Stimulated activated CD8-positive, alpha-beta memory T cell treated with anti-CD3 and anti-CD28 coated beads, Interleukin-7, amount 100 ng/mL, for 4 hours (primary cell): ENCODE data around the gene ITGA5.
A peak's percentile ranks its signal among the peaks of the same experiment; 100 is the strongest.

Experiments
- DNase-seq, 2 donors: peaks; one replicate each; pipeline ENCODE4 v3.0.0-alpha.2; 2020; ENCODE audit warnings: low read depth in 2 of 2

Gene ITGA5

DNA sequence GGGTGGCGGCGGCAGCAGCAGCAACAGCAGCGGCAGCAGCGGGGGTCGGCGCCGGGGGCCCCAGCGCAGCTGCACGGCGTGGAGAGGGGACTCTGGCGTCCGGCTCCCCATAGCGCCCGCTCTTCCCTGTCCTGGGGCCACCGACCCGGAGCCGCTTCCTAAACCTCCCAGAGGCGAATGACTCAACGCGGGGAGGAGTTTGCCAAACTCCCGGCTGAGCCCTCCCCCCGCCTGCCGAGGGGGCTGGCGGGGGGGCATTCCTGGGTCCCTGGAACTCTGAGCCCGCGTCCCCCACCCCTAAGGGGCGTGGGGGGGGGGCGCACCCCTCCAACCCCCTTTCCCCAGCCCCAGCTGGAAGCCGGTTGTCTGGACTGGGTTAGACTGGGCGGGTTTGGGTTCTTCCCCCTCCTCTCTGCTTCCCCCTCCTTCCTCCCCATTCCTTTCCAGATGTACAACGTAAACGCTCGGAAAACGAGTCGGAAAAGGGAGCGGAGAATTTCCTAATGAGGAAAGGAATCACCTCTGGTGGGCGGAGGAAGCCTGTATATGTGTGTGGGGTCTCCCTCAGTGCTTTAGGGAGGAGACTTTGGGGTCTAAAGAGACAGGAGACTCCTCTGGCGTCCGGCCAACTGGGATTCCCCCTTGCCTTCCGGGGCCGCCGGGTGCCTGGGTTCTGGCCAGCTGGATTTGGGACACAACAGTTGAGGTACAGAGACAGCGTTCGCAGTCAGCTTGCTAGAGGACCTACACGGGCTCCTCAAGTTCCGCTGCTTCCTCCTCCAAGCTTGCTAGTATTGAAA, at the start of gene ITGA5:
ITGA5 (minus strand) TSS at position 179 of the 800 bp plus-strand sequence; CDS start at position 111, 68 bp downstream.
- peak in 1 of 2 donors; percentile 39 for DNase-seq

DNA sequence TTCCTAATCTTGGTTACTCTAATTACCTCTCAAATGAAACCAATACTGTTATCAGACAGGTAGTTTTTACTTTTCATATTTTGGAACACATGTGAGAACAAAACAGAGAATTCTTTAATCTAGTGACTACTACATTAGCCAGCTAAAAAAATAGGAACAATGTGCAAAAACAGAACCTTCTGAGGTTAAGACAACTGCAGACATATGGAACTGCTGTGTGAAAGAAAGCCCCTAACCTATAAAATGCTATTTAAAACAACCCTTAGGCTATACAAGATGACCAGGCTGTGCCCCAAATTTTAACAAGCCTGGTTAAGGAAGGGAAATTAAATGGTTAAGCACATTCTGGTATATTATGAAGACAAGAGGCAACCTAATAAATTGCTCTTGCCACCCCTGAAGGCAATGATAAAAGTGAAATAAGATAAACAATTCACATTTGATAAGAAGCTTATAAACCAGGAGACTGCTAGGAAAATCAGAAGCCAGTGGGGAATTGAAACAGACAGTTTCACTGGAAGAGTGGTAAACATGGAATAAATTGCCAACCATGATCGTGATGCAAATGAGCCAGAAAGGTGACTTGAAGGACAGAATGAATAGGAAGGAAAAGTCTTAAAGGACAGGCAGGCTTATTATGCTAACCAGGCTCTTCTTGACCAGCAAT, 46.9 kb upstream of the ITGA5 start:
- no peak for DNase-seq

DNA sequence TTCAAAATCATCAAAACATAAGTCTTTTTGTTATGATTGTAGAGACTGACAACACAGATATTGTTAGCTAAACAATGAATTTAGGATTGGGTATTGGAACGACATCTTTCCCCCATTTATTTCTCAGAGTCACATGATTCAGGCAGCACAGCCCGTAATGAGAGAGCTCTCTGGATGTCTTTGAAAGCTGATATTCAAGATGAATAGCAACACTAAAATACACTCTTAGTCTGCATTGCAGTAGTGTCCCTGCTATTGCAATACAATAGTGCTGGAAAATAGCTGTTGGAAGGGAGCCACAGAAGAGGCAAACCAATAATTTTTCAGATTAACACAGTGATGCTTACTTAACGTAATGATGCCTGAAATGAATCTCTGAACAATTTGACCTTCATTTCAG, 44.4 kb upstream of the ITGA5 start:
- no peak for DNase-seq

DNA sequence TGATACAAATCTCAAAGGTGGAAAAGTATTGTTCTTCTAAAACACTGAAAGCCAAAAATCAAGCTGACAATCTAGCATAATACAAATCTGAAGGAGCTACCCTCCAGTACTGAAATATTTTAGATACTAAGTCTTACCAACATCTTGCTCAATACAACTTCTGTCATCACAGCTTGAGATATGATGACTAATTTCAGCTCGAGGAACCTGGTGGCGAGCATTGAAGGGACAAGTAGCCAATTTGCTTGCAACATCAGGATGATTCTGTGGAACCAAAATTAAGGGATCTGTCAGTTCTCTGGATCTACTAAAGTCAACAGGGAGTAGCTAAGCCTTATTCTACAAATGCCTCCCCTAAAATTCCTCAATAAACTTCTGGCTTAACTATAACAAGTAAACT, 44.0 kb upstream of the ITGA5 start:
- DNase-seq, result no peak

DNA sequence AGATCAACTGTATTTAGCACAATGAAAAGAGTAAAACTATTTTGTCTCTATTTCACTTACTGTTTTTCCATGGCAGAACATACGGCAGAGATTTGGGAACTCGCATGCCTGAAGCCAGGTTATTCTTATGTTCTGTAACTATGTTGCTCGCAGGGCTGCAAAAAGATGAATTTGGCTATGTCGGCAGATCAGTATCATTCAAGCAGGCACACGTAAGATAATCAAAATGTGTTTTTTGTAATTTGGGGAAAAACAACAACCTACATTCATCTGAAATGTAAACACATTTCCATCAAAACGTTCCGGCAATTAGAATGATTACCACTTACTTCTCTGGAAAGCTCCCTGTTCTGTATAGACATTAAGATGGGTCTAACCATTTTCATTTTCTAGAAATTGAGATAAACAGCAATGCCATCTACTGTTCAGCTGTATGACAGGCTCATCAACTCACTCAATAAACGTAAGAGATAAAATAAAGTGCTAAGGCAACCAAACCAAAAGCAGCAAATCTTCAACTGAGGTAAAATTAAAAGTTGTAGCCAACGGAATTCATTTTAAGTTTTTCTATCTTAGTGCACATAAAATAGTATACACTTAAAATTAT, 41.4 kb upstream of the ITGA5 start:
- DNase-seq, result no peak

DNA sequence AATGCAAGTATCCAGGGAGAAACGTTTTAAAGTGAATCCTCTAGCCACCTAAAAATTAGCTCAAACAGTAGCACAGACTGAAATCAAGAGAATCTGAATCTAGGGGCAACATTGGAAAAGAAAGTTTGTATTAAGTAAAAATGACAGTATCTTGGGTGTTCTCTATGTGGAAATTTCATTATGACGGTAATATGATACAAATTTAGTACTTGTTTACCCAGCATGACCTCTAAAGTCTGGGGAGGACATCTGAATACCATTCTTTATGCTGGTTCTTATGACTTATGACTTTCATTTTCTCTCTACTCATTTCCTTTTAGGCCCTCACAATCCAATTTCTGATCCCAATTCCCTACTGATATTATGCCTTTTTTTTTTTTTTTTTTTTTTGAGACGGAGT, 40.3 kb upstream of the ITGA5 start:
- DNase-seq, result no peak

DNA sequence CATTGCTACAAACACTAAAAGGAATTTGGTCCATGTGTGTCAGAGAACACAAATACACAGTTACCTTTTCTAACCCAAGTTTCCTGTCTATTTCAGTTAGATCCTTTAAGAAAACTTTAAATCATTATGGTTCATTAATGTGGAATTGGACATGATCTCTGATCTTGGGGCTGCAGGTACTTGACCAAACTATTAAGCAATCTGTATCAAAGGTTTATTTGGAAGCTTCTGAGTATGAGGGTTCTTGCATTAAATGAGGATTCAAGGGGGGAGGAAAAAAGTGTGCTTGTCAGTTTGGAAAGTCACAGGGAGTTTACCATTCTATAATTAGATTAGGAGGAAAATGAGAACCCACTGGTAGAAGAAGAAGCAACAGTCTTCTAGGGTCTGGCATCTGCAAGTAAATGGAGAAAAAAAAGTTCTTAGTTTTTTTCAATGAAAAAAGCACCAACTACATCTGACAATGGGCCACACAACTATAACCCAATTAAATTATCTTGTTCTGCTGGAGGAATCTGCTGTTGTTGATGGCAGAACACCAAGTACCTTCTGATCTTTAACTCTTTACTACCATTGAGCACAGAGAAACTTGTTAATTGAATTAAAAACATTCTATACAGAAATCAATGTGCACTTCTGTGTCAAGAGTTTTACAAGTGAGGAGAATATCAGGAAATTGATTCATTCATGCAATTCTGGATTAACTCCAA, 36.8 kb upstream of the ITGA5 start:
- no peak for DNase-seq

DNA sequence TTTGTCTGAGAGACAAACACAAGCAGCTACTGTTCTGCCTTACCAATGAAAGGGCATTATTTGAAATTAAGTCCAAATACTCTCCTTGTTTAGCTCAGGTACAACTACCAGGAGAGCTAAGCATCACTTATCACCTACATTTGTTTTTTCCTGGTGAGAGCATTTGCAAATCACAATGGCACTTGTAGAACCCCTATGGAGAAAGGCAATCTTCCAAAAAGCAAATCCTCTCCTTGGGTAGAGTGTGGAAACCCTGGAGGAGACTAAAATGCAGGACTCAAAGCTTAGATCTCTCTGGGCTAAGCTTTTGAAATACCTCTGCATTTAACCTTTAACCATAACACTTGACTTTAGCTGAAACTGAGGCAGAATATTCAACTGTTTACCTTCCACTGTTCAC, 33.6 kb upstream of the ITGA5 start:
- no peak for DNase-seq

DNA sequence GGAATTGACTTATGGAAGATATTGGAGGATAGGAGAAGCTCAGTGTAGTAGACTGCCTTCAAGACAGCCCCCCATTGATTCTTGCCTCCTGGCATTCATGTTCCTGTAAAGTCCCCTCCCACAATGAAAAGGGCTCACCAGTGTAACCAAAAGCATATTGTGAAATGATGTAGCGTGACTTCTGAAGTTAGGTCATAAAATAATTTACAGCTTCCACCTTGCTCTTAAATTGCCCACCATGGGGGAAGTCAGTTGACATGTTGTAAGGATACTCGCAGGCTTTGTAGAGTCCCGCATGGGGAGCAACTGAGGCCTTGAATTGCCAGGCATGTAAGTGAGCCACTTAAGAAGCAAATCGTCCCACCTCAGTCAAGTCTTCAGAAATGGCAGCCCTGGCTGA, 29.3 kb upstream of the ITGA5 start:
- DNase-seq, result no peak

DNA sequence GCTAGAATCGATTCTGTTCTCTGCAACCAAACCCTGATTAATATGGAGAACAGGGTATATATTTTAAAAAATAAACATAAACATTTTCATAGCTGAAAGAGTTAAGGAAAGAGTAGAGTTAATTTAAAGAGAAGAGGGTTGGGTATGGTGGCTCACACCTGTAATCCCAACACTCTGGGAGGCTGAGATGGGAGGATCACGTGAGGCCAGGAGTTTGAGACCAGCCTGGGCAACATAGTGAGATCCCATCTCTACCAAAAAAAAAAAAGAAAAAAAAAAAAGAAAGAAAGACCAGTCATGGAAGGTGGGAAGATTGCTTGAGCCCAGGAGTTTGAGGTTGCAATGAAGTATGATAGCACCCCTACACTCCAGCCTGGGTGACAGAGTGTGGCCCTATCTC, 28.9 kb upstream of the ITGA5 start:
- no peak for DNase-seq

DNA sequence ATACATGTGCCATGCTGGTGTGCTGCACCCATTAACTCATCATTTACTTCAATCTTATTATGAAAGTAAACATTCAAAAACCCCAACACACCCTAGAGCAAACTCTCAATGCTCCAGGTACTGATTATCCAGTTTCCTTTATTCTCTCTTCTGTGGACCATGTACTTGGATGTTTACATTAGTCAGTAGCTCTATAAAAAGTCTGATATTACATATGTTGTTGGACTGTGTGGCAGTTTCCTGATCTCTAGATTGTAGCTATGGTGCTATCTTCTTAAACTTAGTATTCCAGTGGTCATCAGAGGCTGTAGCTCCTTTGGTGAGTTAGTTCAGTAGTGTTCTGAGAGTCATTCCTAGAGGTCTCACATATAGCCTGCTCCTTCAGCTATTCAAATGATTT, 25.1 kb upstream of the ITGA5 start:
- no peak for DNase-seq

DNA sequence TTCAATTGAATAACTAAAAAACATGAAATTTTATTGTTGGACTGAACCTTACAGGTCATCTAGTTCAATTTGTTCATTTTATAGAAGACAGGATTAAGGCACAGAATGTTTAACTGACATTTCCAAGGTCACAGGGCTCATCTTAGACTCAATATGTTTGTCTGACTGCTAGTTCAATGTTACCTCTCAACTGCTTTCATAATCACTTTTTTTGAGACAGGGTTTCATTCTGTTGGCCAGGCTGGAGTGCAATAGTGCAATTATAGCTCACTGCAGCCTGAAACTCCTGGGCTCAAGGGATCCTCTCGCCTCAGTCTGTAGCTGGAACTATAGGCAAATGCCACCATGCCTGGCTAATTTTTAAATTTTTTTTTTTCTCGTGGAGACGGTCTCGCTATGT, 24.4 kb upstream of the ITGA5 start:
- no peak for DNase-seq

DNA sequence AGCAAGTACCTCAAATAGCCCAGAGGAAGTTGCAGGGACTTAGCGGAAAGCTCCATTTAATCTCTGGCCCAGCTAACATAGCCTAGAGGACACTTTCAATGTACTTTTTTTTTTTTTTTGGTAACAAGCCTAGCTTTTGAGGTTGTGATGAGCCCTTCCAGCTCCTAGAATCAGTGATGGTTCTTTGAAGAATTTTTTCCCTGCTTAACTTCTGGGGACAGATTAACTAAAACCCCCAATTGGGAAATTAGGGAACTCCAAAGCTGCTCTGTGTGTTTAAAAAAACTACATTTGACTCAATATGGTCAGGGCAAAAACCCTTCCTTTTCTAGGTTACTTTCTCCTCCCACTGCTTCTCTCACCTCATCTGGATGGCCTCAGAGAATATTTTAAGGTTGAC, 23.9 kb upstream of the ITGA5 start:
- no peak for DNase-seq

DNA sequence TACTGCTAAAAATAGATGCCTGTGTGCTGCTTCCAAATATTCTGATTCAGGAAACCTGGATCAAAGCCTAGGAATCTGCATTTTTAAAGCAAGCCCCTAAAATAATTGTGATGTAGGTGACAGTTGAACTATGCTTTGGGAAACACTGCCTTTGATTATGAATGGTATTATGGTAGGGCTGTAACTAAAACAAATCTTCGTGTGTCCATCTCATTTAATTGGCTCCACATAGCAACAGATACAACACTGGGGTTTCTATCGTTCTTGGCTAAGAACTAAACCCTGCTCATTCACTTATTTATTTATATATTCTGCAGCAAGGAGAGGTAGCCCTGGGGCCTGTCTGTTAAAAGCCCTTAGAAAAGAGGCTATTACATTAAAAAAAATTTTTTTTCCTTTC, 23.0 kb upstream of the ITGA5 start:
- DNase-seq, result no peak

DNA sequence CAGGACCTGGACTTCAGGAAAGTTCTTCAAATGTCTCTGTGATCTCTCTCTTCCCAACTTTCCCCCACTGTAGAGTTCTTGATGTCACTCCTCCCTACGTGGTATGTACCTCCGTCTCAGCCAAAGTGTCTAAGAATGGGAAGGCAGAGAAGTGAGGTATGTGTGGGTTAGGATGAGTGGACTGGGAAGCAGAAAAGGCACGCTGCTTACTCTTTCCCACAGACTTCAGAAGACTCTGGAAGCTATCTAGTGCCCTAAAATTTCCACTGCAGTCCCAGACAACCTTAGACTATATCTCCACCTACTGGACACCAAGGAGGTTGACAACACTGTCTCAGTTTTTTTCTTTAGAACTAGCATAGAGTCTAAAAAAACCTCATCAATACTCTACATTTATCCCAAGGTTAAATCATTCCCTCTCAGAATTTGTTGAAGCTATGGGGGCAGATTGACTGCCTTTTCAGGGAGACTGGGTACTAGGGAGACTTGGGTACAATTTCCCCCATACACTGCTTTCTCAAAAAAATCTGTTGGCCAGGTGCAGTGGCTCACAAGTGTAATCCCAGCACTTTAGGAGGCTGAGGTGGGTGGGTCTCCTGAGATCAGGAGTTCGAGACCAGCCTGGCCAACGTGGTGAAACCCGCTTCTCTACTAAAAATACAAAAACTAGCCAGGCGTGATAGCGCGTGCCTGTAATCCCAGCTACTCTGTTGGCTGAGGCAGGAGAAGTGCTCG, 20.6 kb upstream of the ITGA5 start:
- DNase-seq, result no peak

DNA sequence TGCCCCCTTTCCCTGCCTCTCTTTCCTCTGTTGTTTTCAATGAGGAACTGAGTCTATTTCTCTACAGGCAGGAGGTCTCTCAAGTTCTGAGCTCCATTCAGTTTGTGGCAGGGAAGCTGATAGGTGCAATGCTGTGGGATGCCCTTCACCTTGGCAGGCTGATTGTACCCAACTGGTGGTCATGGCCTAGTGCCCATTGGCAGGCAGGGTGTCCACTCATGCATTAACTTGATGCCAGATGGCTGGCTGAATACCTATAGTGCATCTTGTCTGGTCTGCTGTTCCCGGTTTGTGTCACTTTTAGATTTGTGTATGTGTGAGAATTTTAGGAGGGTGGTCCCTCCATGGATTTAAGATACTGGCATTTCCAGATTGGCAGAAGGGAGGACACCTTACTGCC, 20.0 kb upstream of the ITGA5 start:
- no peak for DNase-seq

DNA sequence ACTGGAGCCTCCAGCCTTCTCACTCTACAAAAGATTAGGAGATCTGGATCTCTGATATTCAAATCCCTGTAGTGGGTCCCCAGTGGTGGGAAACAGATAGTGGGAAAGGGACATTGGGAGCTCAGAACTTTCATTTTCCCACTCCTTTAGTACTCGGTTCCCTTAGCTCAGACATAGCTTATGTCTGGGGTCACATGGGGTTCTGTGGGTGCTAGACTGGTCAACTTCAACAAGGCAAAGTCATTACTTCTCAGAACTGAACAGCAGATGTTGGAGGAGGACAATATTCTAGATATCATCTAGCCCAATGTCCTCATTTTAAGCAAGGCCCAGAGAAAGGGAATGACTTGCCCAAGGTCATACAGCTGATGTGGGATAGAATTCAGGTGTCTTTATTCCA, 19.5 kb upstream of the ITGA5 start:
- DNase-seq, result no peak

DNA sequence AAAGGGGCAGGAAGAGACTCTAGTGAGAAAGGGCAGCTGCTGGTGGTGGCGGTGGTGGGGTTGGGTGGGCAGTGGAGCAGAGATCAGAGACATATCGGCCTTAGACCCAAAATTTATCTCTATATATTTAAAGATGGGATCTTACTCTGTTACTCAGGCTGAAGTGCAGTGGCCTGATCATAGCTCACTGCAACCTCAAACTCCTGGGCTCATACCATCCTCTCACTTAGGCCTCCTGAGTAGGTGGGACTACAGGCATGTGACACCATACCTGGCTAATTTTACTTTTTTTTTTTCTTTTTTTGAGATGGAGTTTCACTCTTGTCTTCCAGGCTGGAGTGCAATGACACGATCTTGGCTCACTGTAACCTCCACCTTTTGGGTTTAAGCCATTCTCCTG, 18.6 kb upstream of the ITGA5 start:
- no peak for DNase-seq

DNA sequence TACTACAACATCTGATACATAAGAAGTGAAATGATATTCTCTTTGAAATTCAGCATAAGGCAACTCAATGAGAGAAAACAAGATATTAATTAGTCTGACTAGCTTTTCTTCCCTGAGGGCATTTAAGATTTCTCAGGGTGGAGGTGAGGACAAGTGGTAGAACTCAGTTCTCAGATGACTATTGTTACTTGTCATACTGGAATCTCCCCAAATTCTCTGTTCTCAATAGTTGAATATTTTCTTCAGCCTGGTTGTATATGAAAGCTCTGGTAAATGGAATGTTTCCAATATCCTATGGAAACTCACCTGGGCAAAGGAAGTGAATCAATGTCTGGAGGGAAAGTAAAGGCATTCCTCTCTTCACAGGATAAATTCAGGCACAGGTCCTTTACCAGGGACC, 18.2 kb upstream of the ITGA5 start:
- no peak for DNase-seq

DNA sequence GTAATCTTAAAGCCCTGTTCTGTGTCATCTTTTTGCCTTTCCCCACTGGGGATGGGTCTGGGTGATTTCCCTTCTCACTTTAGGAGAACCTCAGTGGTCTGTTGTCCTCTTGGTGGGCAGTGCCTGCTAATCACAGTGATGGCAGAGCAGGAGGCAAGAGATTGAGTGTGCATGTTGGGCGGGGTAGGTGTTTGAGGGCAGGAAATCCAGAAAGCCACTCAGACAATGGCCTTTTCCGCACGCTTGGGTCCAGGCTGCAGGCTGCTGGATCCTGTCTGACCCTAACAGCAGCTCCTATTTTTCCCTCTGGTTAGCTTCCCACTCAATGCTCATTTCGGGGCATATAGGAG, 13.7 kb upstream of the ITGA5 start:
- no peak for DNase-seq

DNA sequence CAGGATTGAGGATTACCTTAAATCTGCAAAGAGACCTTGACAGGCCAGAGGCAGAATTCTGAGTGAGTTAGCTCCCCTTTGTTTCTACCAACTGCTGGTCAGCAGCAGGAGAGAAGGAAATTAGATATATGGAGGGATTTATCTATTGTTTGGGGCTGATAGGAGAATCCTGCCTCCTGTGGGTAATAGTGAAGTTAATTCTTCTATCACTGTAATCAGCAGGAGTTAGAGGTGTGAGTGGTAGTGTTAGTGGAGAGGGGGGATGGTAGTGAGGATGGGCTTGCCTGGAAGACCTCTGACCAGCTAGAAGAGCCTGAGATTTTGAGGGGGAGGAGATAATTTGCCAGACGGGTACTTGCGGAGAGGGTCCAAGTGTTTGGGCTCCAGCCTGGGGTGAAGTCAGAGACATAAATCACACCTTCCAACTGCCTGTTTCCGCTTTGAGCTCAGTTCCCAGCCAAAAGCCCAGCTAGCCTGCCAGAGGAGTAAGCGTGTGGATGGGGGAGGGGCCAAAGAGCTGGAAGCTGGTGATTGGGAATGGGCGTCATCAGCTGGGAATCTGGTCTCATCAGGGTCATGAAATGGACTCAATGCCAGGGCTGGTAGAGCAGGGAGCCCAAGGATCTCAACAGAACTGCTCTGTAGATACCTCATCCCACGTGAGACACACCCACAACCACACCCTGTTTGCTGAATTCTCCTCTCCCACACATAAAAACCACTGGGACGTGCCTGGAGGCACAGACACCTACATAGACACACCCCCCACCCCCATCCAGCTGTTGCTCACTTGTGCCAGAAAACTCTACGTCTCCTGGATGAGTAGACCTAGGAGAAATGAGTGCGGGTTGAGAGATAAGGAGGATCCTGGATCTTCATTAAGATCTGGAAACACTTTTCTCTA, 13.1 kb upstream of the ITGA5 start:
- no peak for DNase-seq
